Tibial artery (tissue), 4 donors: ENCODE data around the gene TM4SF4.

ENCODE experiments used
- DNase-seq, 2 donors: peaks; one replicate each; pipeline ENCODE4 v3.0.0-alpha.2; 2019
- H3K27ac ChIP-seq, 2 donors: fragments of 200-600 bp; sonication (generic) in 1 of 2; 1 replicate in 1 of 2; 2 replicates in 1 of 2; pipeline ENCODE4 v1.5.1; 2018 to 2019; ENCODE audit warnings: mild to moderate bottlenecking in 1 of 2
- H3K27me3 ChIP-seq, 2 donors: fragments of 200-600 bp; sonication (generic) in 1 of 2; one replicate each; pipeline versions ENCODE4 v1.5.1 to v1.6.0; 2016 to 2019
- H3K36me3 ChIP-seq, 3 donors: fragments of 200-600 bp; sonication (generic) in 2 of 3; one replicate each; pipeline ENCODE4 v1.5.1; 2016 to 2019; ENCODE audit warnings: mild to moderate bottlenecking in 2 of 3
- H3K4me1 ChIP-seq, 4 donors: fragments of 200-600 bp; sonication (generic) in 2 of 4; 1 replicate in 3 of 4; 2 replicates in 1 of 4; pipeline ENCODE4 v1.5.1; 2016 to 2019
- H3K4me3 ChIP-seq, 2 donors: fragments of 200-600 bp; sonication (generic) in 1 of 2; 1 replicate in 1 of 2; 2 replicates in 1 of 2; pipeline ENCODE4 v1.5.1; 2018 to 2019; ENCODE audit warnings: mild to moderate bottlenecking in 2 of 2
- H3K9me3 ChIP-seq, 3 donors: fragments of 200-600 bp; sonication (generic) in 1 of 3; one replicate each; pipeline ENCODE4 v1.5.1; 2016 to 2019
- CTCF ChIP-seq, 2 experiments: fragments of 200-600 bp in 1 of 2; fragments of 450-650 bp in 1 of 2; IDR thresholded peaks; one replicate each; pipeline ENCODE4 v1.5.1; 2017 to 2019; ENCODE audit warnings: antibody characterized with exemption in 2 of 2, mild to moderate bottlenecking in 1 of 2, moderate library complexity in 1 of 2
- intact Hi-C: fragments of 100-400 bp; cut with DNase I; formaldehyde crosslinking; loops from one replicate; pipeline ENCODE4 v1.15.0; 2023; ENCODE audit warnings: low total_unique reads

Gene TM4SF4

GRCh38 chr3:149462051-149462450 lies 12.4 kb upstream of the TM4SF4 start:
- peaks cover 0 to 69% (median 38%) of the 10 kb centered on the region in 4 donors for H3K4me1 ChIP-seq
- no peaks in the 10 kb centered on the region for H3K27me3 ChIP-seq
- H3K4me3 ChIP-seq: no peak overlapping the region
- no peaks in the 10 kb centered on the region for H3K9me3 ChIP-seq
- H3K36me3 ChIP-seq: no peaks in the 10 kb centered on the region
- no peak for TF ChIP-seq CTCF (IDR thresholded peaks at IDR 0.05)
- no peak for DNase-seq
- intact Hi-C loops: no loop called here
- peak overlapping the region; percentile 71 to 75 for H3K27ac ChIP-seq

DNA sequence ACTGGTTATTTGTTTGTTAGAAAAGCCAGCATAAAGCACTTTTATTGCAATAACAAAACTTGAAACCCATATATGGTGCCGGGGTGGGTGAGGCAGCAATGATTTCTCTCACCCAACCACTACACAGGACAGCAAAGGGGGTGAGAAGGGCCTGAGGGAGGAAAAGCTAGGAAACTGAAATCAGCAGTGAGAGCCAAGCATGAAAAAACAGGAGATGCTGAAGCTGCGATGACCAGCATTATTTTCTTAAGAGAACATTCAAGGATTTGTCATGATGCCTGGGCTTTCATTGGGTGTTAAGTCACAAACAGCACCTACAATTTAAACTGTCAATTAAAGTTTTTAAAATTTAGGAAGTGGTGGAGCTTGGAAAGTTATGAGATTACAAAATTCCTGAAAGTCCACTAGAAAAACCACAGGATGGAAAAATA lies 11.9 kb upstream of the TM4SF4 start:
- Histone ChIP-seq H3K27me3 (no peaks in the 10 kb centered on the region), H3K4me1 (peaks cover 0 to 75% (median 40%) of the 10 kb centered on the region in 4 donors), H3K36me3 (no peaks in the 10 kb centered on the region), H3K27ac (peak overlapping the region; percentile 71 to 75), H3K9me3 (no peaks in the 10 kb centered on the region), H3K4me3 (no peak overlapping the region)
- intact Hi-C loops: no loop called here
- DNase-seq: no peak
- TF ChIP-seq CTCF (IDR thresholded peaks at IDR 0.05): no peak

- TF ChIP-seq CTCF (IDR thresholded peaks at IDR 0.05): no peak
- Histone ChIP-seq H3K27me3 (no peaks in the 10 kb centered on the region), H3K4me3 (no peak overlapping the region), H3K27ac (peak overlapping the region; percentile 41 to 75), H3K36me3 (no peaks in the 10 kb centered on the region), H3K4me1 (peaks cover 0 to 87% (median 45%) of the 10 kb centered on the region in 4 donors), H3K9me3 (no peaks in the 10 kb centered on the region)
- no peak for DNase-seq
- intact Hi-C loops: no loop called here
These were observed 10.6 kb upstream of the TM4SF4 start for GRCh38 chr3:149463921-149464320.

- intact Hi-C loops: no loop called here
- Histone ChIP-seq H3K4me1 (peaks cover 0 to 87% (median 41%) of the 10 kb centered on the region in 4 donors), H3K4me3 (no peak overlapping the region), H3K27me3 (no peaks in the 10 kb centered on the region), H3K27ac (peak overlapping the region; percentile 46 to 75), H3K36me3 (no peaks in the 10 kb centered on the region), H3K9me3 (no peaks in the 10 kb centered on the region)
- no peak for DNase-seq
- no peak for TF ChIP-seq CTCF (IDR thresholded peaks at IDR 0.05)
These were observed 9.8 kb upstream of the TM4SF4 start for GRCh38 chr3:149464542-149465328.

DNA sequence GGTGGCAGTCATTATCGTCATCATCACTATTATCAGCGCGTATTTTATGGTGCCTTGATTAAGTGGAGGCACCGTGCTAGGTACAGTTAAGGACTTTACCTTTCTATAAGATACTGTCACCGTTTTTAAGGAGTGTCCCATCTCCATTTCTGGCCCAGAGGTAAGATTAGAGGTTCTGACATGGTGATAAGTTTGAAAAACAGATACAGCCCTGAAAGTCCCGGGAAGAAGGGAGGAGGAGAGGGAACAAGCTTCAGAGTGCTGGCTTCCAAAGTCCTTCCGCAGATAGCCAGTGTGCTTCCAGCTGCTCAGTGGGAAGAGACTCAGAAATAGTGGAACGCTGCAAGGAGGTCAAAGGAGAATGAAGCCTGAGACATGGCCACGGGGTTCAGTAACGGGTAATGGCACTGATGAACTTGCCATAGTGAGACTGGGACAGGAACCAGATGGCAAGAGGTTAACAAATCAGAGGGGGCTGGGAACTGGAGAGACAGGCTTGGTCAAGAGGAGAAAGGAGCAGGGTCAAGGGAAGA lies 9.1 kb upstream of the TM4SF4 start:
- no peak for DNase-seq
- no peaks in the 10 kb centered on the region for H3K36me3 ChIP-seq
- H3K27me3 ChIP-seq: no peaks in the 10 kb centered on the region
- intact Hi-C loops: no loop called here
- H3K27ac ChIP-seq: peak overlapping the region; percentile 46 to 75
- peaks cover 0 to 87% (median 45%) of the 10 kb centered on the region in 4 donors for H3K4me1 ChIP-seq
- H3K4me3 ChIP-seq: no peak overlapping the region
- no peak for TF ChIP-seq CTCF (IDR thresholded peaks at IDR 0.05)
- no peaks in the 10 kb centered on the region for H3K9me3 ChIP-seq
